SIG-M5 (cell line): ENCODE results near the gene SETD1B.
"Not testable (repeated sequence)": the region's sequence is repeated elsewhere in the genome, so short reads cannot be mapped to it uniquely, and the experiment has no call there.

Experiments used
- DNase-seq: peaks from one replicate; lab custom pipeline; 2025; lab: John Stamatoyannopoulos, UW

Gene SETD1B

DNA sequence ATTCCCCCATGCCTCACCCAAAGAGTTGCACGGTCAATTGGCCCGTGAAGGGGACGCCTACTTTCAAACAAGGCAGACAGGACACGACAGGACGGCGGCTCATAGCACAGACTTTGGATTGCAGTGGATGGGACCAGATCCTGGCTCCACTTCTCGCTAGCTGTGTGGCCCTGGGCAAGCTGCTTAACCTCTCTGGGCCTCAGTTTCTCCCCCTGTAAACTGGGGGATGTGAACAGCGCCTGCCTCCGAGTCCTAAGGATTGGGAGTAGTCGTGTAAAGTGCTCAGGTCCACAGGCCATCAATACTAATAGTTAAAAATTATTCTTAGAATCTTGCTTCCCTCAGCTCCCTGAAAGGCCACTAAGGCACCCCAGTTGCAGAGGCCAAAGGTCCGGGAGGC, 23.4 kb upstream of the SETD1B start:
- no peak for DNase-seq

GRCh38 chr12:121781484-121781997, 22.3 kb upstream of the SETD1B start:
- no peak for DNase-seq

DNA sequence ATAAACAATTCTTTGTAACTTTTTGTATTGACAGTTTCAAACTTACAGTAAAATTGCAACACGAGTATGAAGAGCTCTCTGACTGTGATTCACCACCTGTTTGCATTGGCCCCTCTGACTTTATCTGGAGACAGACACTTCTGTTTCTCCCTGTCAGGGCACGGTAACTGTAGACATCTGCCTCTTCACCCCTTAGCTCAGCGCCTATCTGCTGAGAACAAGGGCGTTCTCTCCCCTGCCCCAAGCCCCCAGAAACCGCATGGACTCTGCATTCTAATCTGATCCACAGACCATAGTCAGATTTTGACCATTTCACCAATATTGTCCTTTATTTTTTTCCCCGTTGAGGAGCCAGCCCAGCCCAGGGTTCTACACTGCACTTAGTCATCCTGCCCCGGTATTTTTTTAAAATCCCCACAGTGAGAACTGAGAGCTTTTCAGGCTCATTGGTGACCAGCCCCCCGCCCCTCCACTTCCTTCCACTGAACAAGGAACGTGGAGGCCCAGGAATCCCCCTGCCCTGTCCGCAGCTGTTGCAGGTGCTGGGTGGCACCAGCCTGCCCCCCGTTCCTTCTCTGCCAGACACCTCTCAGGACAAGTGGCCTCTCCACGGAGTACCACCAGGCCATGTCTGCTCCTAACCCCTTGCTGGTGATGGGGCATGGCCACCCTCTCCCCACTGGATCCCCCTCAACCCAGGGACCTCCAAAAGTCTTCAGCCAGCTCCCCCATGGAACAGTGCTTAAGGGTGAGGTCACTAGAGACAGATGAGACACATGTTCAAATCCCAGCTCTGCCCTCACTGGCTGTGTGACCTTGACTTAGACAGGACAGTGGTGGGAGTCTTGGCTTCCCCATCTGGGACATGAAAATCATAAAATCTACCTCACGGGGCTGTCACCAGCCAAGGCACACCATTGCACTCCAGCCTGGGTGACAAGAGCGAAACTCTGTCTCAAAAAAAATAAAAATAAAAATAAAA, 21.5 kb upstream of the SETD1B start:
- DNase-seq = no peak

DNA sequence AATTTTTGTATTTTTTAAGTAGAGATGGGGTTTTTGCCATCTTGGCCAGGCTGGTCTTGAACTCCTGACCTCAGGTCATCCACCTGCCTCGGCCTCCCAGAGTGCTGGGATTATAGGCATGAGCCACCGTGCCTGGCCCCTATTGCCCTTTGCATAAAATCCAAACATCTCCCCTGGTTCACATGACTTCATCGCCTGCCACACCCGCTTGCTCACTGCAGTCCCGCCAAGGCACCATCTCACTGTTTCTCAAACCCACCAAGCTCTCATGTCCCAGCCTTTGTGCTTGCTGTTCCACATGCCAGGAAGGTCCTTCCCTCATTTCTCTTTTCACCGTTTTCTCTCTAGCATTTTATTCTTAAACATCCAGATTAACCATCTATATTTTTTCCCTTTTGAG, 20.0 kb upstream of the SETD1B start:
- DNase-seq = no peak

DNA sequence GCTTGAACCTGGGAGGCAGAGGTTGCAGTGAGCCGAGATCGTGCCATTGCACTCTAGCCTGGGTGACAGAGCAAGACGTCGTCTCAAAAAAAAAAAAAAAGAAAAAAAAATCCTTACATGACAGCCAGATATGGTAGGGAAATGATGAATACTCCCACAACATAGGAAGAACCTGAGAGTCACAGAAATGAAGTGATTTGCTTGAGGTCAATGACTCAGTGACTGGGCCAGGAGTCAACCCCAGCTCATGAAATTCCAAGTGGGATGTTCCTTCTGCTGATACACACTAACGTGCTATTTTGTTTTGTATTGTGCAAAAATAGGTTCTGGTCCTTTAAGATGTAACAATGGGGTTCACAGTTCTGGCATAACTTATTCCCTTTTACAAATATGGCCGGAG, 19.3 kb upstream of the SETD1B start:
- no peak for DNase-seq

GRCh38 chr12:121786440-121786825, 17.4 kb upstream of the SETD1B start:
- DNase-seq = no peak

DNA sequence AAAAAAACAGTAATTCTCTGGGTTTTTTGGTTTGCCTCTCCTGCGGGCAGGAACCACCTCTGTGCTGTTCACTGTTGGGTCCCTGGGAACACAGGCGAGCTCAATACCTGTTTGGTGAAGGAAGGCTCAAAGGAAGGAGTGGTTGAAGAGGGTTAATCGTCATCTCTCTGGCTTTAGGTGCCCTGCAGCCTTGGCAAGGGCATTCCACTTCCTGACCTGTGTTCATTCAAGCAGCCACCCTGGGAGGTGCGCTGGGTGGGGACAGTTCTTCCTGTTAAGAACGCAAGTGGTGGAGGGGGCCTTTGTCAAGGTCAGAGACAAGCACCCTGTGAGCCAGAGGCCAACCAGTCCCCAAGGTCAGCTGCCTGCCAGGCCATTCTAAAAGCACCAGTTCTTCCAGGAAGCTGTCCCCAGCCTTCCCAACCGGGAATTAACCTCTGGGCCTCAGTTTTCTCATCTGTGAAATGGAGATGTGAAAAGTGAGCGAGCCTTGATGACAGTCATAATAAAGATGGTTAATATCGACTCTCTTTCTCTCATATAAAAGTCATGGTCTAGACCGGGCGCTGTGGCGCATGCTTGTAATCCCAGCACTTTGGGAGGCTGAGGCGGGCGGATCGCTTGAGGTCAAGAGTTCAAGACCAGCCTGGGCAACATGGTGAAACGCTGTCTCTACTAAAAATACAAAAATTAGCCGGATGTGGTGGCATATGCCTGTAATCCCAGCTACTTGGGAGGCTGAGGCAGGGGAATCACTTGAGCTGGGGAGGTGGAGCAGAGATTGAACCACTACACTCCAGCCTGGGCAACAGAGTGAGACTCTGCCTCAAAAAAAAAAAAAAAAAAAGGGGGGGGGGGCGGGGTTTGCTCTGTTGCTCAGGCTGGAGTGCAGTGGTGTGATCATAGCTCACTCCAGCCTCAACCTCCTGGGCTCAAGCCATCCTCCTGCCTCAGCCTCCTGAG, 16.5 kb upstream of the SETD1B start:
- no peak for DNase-seq

- no peak for DNase-seq
Measured at GRCh38 chr12:121788176-121788818, 15.5 kb upstream of the SETD1B start.

GRCh38 chr12:121789233-121789781, 14.5 kb upstream of the SETD1B start:
- no peak for DNase-seq

- DNase-seq = peak; percentile 65
Measured at GRCh38 chr12:121789800-121790728, 13.7 kb upstream of the SETD1B start.

- DNase-seq = not testable (repeated sequence)
Measured at GRCh38 chr12:121790785-121791184, 13.0 kb upstream of the SETD1B start.

DNA sequence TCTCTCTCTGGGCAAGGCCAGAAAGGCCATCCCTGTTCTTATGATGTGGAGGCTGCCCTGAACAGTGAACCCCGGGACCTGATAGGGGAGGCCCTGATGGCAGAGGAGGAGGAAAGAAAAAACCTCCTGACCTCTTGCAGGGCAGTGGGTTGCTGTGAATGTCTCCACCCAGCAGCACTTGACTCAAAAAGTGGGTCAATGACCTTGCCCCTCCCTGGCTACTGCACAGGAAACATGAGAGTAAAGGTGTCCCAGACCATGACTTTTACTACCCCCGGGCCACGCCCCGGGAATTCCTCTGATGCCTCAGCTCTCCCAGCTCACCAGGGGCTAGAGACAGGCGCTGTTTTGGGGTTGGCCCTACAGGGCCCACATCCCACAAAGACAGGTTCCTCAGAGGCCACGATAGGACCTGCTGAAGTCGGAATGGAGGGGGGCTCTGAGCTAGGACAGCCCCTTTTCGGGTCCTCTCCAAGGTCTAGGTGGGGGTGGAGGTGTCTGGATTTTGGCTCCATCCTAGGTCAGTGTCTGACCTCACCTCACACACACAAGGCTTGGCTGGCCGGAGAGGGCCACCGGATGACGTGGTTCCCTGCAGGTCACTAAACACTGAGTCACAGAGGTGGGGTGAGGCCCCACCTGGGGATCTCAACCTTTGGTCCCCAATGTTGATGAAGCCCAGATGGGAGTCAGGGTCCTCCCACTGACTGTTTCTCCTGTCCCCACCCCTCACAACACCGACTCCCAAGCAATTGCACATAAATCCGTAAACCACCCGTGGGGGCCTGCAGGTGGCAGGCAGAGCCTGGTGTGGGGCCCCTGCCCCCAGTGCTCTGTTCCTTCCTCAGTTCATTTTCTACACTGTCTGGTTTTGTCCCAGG, 11.9 kb upstream of the SETD1B start:
- no peak for DNase-seq

- no peak for DNase-seq
Measured at GRCh38 chr12:121792607-121793439, 11.0 kb upstream of the SETD1B start.

DNA sequence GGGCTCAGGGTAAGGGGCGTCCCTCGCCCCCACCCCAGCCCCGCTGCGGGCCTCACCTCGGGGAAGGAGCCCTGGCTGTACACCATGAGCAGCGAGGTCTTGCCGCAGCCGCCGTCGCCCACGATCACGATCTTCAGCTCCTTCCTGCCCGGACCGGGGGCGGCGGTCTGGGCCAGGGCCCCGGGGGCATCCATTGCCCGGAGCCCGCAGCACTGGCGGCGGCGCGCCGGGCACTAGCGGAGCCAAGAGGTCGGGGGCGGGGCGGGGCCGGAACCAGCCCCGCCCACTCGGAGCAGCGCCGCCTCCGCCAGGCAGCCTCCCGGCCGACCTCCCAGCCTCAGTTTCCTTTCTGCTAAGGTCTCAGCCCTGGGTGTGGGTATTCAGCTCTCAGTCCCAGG, 10.4 kb upstream of the SETD1B start, which contains the start of gene RHOF:
TSS of gene RHOF (minus strand) at position 249 of the 398 bp plus-strand sequence. CDS start at position 194, 55 bp downstream.
- DNase-seq = no peak

DNA sequence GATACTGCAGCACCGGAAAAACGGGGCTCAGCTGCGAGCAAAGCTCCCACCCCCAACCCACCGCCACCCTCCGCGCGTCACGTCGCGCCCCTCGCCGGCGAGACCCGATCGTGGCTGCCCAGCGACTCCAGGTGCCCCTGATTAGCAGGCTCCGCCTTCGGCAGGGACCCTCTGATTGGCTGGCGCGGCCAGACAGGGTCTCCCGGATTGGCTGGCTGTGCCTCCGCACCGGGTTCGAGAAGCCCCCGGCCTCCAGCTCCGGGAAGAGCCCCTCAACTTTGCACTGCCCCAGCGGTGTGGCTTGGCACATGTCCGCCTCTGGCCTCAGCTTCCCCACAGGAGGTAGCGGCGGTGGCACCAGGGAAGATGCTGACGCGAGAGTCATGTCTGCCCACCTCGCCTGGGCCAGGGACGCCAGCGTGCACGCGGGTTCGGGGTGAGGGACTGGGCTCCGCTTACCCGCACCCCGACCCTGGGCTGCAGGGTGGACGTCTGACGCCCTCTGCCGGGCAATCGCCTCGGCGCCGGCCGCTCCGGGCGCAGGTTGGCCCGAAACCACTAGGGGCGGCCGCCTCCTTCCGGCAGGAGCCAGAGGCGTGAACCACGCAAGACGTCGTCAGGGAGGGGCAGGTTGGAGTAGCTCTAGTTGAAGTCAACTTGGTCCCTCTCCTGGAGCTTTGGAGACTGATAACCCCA, 9.8 kb upstream of the SETD1B start:
- peak; percentile 62 for DNase-seq

DNA sequence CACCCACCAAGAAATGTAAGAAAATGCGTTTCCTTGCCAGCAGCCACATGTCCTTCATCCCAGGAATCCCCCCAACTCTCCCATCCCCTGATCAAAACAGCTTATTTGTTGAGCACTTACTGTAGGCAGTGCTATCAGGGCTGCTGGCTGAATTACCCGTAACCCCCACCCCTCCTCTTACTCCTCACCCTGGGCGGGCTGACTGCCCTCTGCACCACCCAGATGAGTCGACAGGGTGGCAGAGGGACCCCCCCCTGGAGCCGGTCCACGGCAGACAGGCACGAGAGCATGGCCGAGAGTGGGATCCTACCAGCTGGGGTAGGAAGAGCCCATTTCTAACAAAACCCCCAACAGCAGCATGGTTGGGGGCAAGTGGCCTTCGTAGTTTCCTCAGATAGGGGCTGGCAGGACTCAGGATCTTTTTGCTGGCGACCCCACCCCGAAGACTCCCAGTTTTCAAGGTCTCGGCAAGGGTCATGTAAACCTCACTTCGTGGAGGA, 9.2 kb upstream of the SETD1B start:
- DNase-seq = no peak
